GM21786 (cell line): ENCODE data around the gene EEF1A2.
"Not testable (repeated sequence)": the region's sequence is repeated elsewhere in the genome, so short reads cannot be mapped to it uniquely, and the experiment has no call there.

Experiments used
- ATAC-seq: cut with Tn5 transposase; IDR thresholded peaks from one replicate; pipeline ENCODE4 v1.9.1; 2021; ENCODE audit not compliant: unreplicated experiment

Gene EEF1A2

GRCh38 chr20:63520934-63521601 lies 22.2 kb upstream of the EEF1A2 start:
- ATAC-seq, result peak; percentile 31

- peak; percentile 56 for ATAC-seq
Observed at GRCh38 chr20:63520504-63520933, 21.6 kb upstream of the EEF1A2 start, which contains the start of gene PPDPF. Gene PPDPF, plus strand, starts transcription at chr20:63520765. Its CDS starts 544 bp downstream, at chr20:63521309.

DNA sequence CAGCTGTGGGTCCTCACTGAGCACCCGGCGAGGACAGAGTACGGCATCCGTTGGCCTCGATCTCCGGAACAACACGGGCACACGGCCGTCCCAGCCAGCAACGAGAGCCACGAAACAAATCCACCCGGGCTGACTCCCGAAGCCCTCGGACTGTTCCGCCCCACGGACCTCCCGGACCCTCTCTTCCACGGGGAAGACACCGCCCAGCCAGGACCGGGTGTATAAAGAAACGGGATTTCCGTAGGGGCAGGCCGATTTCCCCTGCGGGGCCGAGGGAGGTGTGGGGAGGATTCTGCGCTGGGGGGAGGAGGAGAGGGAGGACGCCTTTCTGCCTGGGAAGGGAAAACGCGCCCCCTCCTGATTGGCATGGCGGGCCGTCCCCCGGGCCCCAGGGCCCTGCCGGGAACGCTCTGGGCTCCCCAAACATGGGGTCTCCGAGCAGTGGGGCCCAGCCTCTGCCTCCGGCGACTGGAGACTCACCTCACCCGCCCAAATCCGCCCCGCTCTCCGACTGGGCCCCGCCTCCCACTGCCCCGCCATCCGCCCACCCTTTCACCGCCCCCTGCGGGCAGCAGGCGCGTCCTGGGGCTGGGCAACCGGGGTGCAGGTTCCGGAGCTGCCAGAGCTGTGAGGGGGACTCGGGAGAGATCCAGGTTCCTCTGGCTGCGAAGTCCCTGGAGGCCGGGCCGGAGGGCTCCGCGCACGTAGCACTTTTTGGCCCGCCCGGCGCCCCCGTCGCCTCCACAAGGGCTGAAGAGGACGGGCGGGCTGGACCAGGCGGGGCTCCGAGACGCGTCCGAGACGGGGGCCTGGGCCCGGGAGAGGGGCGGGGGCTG lies 21.0 kb upstream of the EEF1A2 start:
- ATAC-seq, result peak; percentile 33

GRCh38 chr20:63518946-63519667 lies 20.2 kb upstream of the EEF1A2 start:
- ATAC-seq, result no peak

DNA sequence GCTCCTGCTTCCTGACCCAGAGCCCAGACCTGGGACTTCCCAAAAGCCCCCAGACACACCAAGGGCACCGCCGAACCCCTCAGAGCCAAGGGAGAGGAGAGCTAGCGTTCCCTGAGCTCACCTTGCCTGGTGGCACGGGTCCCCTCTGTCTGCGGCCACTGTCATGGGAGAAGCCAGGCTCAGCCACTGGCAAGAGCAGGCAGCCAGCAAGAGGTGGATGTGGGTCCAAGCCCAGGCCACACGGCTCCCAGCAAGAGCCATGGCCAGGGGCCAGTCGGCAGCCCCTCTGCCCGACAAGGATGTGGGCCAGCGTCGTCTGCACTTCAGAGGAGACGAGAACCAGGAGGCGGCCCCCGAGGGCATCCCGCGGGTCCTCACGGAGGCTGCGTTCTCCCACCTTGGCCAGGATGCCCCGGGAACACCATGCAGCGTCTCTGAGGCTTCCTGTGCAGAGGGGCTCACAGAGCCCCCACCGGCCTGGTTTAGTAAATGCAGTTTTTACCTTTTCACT lies 19.5 kb upstream of the EEF1A2 start:
- no peak for ATAC-seq

DNA sequence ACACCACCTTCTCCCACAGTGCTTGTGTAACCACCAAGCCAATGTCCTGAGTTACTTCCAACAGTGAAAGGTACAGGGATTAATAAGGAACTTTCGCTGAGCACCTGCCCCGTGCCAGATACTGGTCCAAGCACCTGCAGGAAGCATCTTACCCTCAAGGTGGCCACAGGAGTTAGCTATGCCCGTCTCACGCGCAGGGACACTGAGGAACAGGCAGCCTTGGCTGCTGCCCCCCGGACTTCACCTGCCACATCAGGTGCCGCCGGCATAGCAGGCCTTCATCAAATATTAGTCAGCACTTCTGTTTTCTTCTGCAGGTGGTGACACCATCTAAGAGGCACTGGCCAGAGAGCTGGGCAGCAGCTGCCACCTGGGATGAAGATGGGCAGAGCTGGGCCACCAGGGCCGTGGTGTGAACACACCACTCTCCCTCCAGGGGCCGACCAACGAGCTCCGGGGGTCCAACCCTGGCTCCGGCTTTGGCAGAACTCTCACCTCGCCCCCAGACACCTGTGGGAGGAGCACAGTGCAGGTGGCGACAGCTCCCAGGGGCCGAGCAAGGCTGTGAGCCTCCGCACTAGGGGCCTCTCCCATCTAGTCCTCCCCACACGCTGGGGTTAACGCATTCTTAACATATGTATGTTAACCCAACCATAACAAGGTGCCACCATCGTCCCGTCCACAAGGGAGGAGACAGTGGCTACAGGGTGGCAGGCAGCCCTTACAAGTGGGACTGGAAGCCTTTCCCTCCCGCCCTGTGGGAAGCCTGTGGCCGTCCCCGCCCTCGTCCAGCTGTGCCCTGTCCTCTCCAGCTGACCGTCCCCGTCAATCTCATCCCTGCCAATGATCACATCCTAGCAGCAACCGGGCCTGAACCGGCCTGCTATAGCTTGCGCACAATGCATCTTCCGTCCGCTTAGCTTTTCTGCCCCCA lies 18.8 kb upstream of the EEF1A2 start:
- ATAC-seq, result no peak

GRCh38 chr20:63514520-63514919 lies 15.6 kb upstream of the EEF1A2 start:
- ATAC-seq, result not testable (repeated sequence)

DNA sequence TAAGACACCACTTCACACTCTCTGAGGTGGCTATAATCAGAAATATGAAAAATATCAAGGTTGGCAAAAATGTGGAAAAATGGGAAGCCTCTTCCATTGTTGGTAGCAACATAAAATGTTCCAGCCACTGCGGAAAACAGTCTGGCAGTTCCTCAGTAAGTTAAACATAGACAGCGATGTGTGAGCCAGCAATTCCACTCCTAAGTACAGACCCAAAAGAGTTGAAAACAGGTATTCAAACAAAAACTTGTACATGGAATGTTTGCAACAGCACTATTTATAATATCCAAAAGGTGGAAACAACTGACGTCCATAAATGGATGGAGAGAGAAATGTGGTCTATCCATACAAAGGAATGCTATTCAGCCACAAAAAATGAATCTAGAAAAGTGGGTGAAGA lies 14.3 kb upstream of the EEF1A2 start:
- ATAC-seq, result no peak

DNA sequence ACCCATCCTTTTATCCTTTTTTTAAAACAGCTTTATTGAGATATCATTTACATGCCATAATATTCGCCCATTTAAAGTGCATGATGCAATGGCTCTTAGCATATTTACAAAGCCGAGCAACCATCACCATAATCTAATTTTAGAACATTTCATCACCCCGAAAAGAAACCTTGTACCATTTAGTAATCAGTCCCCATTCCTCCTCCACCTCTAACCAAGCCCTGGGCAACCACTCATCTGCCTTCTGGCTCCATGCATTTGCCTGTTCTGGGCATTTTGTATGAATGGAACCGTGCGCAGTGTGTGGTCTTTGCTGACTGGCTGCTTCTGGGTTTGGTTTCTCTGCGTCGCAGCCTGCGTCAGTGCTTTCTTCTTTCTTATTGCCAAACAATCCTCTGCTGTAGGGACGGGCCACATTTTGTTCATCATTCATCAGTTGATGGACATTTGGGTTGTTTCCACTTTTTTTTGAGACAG lies 10.2 kb upstream of the EEF1A2 start:
- ATAC-seq, result no peak

DNA sequence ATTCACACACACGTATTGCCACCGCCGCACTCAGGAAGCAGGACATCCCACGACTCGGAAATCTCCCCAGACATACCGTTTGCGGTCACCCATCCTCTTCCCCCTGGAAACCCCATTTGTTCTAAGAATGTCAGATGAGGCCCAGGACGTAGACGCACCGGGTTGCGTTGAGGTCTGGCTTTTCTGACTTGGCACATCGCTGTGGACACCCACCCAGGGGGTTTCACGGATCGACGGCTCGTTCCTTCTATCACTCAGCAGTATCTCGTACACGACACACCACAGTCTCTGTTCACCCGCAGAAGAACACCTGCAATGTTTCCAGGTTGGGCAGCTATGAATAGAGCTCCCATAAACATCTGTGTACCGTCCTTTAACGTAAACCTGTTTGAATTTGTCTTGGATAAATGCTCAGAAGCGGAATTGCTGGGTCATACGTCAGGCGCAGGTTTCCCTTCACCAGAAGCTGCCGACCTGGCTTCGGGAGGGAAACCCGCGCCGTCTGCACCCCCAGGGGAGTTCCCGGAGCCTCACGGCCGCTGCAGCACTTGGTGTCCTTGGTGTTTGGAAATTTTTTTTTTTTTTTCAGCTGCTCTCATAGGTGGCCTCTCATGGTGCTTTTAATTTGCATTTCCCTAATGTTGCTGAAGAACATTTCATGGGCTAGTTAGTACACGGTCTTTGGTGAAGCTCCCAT lies 9.3 kb upstream of the EEF1A2 start:
- ATAC-seq, result no peak

DNA sequence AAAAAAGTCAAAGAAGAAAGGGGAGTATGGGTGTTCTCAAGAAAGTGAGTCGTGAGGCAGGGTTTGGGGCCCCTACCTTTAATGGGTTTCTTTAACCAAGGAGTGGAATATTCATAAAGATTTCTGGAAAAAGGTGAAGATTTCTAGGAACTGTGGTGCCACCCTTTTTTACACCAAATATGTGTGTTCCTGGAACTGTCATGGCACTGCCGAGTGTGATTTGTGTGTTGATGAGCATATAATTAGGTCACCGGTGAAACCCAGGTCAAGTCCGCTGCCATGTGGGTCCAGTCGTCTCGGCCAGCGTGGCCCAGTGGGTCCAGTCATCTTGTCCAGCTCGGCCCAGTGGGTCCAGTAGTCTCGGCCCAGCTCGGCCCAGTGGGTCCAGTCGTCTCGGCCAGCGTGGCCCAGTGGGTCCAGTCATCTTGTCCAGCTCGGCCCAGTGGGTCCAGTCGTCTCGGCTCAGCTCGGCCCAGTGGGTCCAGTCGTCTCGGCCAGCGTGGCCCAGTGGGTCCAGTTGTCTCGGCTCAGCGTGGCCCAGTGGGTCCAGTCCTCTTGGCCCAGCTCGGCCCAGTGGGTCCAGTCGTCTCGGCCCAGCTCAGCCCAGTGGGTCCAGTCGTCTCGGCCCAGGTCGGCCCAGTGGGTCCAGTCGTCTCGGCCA lies 8.3 kb upstream of the EEF1A2 start:
- ATAC-seq, result no peak

DNA sequence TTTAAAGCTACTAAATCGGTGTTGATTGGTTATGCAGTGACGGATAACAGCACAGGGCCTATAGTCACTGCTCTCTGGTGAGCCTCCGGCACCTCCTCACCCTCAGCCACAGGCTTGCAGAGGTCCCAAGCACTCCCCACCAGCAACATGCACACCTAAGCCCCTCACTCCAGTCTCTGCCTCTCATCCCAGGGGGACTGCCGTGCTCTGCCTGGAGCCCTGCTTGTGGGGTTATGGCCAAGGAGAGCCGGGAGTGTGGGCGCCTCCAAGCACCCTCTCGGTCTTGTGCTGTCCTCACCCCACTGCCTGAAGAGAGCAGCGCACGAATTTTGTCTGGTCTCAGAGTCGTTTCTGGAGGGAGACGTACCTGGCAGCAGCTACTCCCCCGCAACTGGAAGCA lies 6.8 kb upstream of the EEF1A2 start:
- no peak for ATAC-seq

GRCh38 chr20:63505281-63505680 lies 6.4 kb upstream of the EEF1A2 start:
- no peak for ATAC-seq

DNA sequence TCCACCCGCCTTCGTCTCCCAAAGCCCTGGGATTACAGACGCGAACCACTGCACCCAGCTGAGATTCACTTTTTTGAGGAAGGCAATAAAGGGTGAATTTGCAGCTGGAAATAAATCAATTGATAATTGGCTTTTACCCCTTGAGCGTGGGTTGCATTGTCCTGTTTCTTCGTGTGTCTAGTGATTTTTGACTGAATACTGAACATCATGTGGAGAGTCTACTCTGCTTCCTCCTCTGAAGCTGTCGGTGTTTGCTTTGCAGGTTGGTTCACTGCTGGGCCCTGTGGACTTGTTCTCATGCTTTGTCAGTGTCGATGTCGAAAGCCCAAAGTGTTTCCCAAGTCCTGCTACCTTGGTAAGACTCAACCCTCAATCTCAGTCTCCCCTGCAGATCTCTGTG lies 5.8 kb upstream of the EEF1A2 start:
- no peak for ATAC-seq

- no peak for ATAC-seq
Observed at GRCh38 chr20:63503524-63503923, 4.6 kb upstream of the EEF1A2 start.

DNA sequence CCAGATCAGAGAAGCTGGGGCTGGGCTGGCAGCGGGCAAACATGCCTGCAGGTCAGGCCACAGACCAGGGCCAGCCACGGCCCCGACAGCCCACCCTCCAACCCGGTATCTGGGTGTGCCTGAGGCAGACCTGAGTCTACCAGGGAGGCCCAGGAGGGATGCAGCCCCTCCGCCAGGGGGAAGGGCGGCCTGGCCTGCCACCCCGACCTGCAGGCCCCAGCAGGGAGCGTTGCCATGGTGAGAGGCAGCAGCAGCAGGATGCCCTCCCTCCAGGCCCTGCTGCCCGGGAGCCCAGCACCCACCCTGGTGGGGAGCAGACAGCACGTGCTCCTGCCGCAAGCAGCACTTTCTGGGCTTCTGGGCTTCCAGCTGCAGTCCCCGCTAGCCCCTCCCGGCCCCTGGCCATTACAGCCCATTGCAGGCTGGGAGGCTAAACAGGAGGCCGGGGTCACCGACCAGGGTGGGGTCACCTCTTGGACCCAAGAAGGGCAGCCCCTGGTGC lies 3.8 kb upstream of the EEF1A2 start:
- ATAC-seq, result no peak

GRCh38 chr20:63501818-63502670 lies 3.2 kb upstream of the EEF1A2 start:
- no peak for ATAC-seq
